MM.1S (cell line): ENCODE data around the gene SUOX.

Experiments
- DNase-seq: peaks from one replicate; pipeline ENCODE4 v3.0.0-alpha.2; 2015
- H2AFZ ChIP-seq: fragments of 300-600 bp; sonication (generic); 2 replicates; pipeline ENCODE4 v1.6.0; 2016; ENCODE audit warnings: antibody characterized with exemption, low read length
- H3F3A ChIP-seq: fragments of 300-600 bp; sonication (generic); 2 replicates; pipeline ENCODE4 v1.6.1; 2016; ENCODE audit warnings: mild to moderate bottlenecking, antibody characterized with exemption, low read length, moderate library complexity, mixed read lengths; ENCODE audit not compliant: insufficient read depth
- H3K27ac ChIP-seq: fragments of 300-600 bp; sonication (generic); 2 replicates; pipeline ENCODE4 v1.5.1; 2016; ENCODE audit warnings: mild to moderate bottlenecking, low read length
- H3K27me3 ChIP-seq: fragments of 300-600 bp; sonication (generic); replicated peaks from 2 replicates; pipeline ENCODE4 v1.6.0; 2016; ENCODE audit warnings: low read length; ENCODE audit not compliant: insufficient read depth
- H3K36me3 ChIP-seq: fragments of 300-600 bp; sonication (generic); replicated peaks from 2 replicates; pipeline ENCODE4 v1.6.1; 2016; ENCODE audit warnings: mild to moderate bottlenecking, low read length, mixed read lengths; ENCODE audit not compliant: insufficient read depth
- H3K4me1 ChIP-seq: fragments of 300-600 bp; sonication (generic); 2 replicates; pipeline ENCODE4 v1.6.1; 2016; ENCODE audit warnings: low read length, mixed read lengths
- H3K4me2 ChIP-seq: fragments of 300-600 bp; sonication (generic); 2 replicates; pipeline ENCODE4 v1.6.0; 2016; ENCODE audit warnings: low read depth, low read length
- H3K4me3 ChIP-seq: fragments of 300-600 bp; sonication (generic); 2 replicates; pipeline ENCODE4 v1.5.1; 2016; ENCODE audit warnings: low read length, mixed read lengths
- H3K79me2 ChIP-seq: fragments of 300-600 bp; sonication (generic); 2 replicates; pipeline ENCODE4 v1.6.1; 2016; ENCODE audit warnings: mixed run types, low read length, mixed read lengths
- H3K9ac ChIP-seq: fragments of 300-600 bp; sonication (generic); 2 replicates; pipeline ENCODE4 v1.6.1; 2016; ENCODE audit warnings: low read length, mixed read lengths
- H3K9me2 ChIP-seq: fragments of 300-600 bp; sonication (generic); replicated peaks from 2 replicates; pipeline ENCODE4 v1.6.1; 2016; ENCODE audit warnings: mild to moderate bottlenecking, low read length, mixed read lengths; ENCODE audit not compliant: insufficient read depth
- H3K9me3 ChIP-seq: fragments of 300-600 bp; sonication (generic); replicated peaks from 2 replicates; pipeline ENCODE4 v1.6.1; 2016; ENCODE audit warnings: mild to moderate bottlenecking, low read length, mixed read lengths; ENCODE audit not compliant: insufficient read depth
- H4K20me1 ChIP-seq: fragments of 300-600 bp; sonication (generic); 2 replicates; pipeline ENCODE4 v1.6.1; 2016; ENCODE audit warnings: mild to moderate bottlenecking, low read length, moderate library complexity, mixed read lengths; ENCODE audit not compliant: insufficient read depth
- CTCF ChIP-seq: fragments of 300-600 bp; sonication (generic); IDR thresholded peaks from 2 replicates; pipeline ENCODE4 v1.5.1; 2016; ENCODE audit warnings: antibody characterized with exemption, low read length, mixed read lengths
- EZH2 ChIP-seq: fragments of 300-600 bp; sonication (generic); optimal IDR thresholded peaks from 2 replicates; pipeline ENCODE3; 2017; ENCODE audit warnings: low read depth, mild to moderate bottlenecking, antibody characterized with exemption, low read length, mixed read lengths
- EZH2phosphoT487 ChIP-seq: fragments of 300-600 bp; sonication (generic); IDR thresholded peaks from 2 replicates; pipeline ENCODE4 v1.6.1; 2018; ENCODE audit warnings: antibody characterized with exemption, low read length

Gene SUOX

GRCh38 chr12:56011509-56012090 is 14.5 kb downstream of the SUOX start:
- peaks cover 5% of the 10 kb centered on the region; the same call in 1 of the 2 replicates for H3K4me1 ChIP-seq
- H3K9me3 ChIP-seq = no peaks in the 10 kb centered on the region
- no peak for DNase-seq
- H3K36me3 ChIP-seq = no peaks in the 10 kb centered on the region
- no peaks in the 10 kb centered on the region for H3F3A ChIP-seq
- no peak overlapping the region for H2AFZ ChIP-seq
- no peak overlapping the region for H3K27ac ChIP-seq
- H3K27me3 ChIP-seq = no peaks in the 10 kb centered on the region
- H3K4me3 ChIP-seq = no peak overlapping the region
- no peaks in the 10 kb centered on the region for H3K79me2 ChIP-seq
- no peak overlapping the region for H3K9ac ChIP-seq
- TF ChIP-seq EZH2phosphoT487 (no peak), CTCF (no peak), EZH2 (no peak)
- no peaks in the 10 kb centered on the region for H3K9me2 ChIP-seq
- H4K20me1 ChIP-seq = no peaks in the 10 kb centered on the region
- no peak overlapping the region for H3K4me2 ChIP-seq

GRCh38 chr12:56013482-56013881 is 16.4 kb downstream of the SUOX start:
- no peak overlapping the region for H3K4me2 ChIP-seq
- no peak overlapping the region for H3K9ac ChIP-seq
- H3K9me2 ChIP-seq = no peaks in the 10 kb centered on the region
- H3K27me3 ChIP-seq = no peaks in the 10 kb centered on the region
- H3K27ac ChIP-seq = no peak overlapping the region
- H4K20me1 ChIP-seq = no peaks in the 10 kb centered on the region
- no peak overlapping the region for H2AFZ ChIP-seq
- H3K9me3 ChIP-seq = no peaks in the 10 kb centered on the region
- H3K36me3 ChIP-seq = no peaks in the 10 kb centered on the region
- no peak overlapping the region for H3K4me3 ChIP-seq
- DNase-seq = no peak
- H3F3A ChIP-seq = no peaks in the 10 kb centered on the region
- no peak for TF ChIP-seq CTCF
- TF ChIP-seq EZH2 = no peak
- TF ChIP-seq EZH2phosphoT487 = no peak
- H3K79me2 ChIP-seq = no peaks in the 10 kb centered on the region
- peaks cover 5% of the 10 kb centered on the region; the same call in 1 of the 2 replicates for H3K4me1 ChIP-seq

- H3K4me2 ChIP-seq = no peak overlapping the region
- H3K27ac ChIP-seq = no peak overlapping the region
Measured at GRCh38 chr12:56014205-56014604, 17.1 kb downstream of the SUOX start.

More at GRCh38 chr12:56014205-56014604, 17.1 kb downstream of the SUOX start:
- Histone ChIP-seq H3K9me2 (no peaks in the 10 kb centered on the region), H3K9me3 (no peaks in the 10 kb centered on the region), H3F3A (no peaks in the 10 kb centered on the region), H3K9ac (no peak overlapping the region), H4K20me1 (no peaks in the 10 kb centered on the region), H3K4me1 (peaks cover 5% of the 10 kb centered on the region; the same call in 1 of the 2 replicates), H2AFZ (no peak overlapping the region), H3K79me2 (no peaks in the 10 kb centered on the region), H3K4me3 (no peak overlapping the region), H3K27me3 (no peaks in the 10 kb centered on the region), H3K36me3 (no peaks in the 10 kb centered on the region)
- TF ChIP-seq CTCF (no peak), EZH2phosphoT487 (no peak), EZH2 (no peak)
- DNase-seq = no peak
